HG03097 (cell line): Measurements from ENCODE around the gene C2orf69.

Experiments used
- ATAC-seq: cut with Tn5 transposase; IDR thresholded peaks from one replicate; pipeline ENCODE4 v1.9.1; 2021; ENCODE audit not compliant: unreplicated experiment, low FRiP score

The C2orf69 gene

DNA sequence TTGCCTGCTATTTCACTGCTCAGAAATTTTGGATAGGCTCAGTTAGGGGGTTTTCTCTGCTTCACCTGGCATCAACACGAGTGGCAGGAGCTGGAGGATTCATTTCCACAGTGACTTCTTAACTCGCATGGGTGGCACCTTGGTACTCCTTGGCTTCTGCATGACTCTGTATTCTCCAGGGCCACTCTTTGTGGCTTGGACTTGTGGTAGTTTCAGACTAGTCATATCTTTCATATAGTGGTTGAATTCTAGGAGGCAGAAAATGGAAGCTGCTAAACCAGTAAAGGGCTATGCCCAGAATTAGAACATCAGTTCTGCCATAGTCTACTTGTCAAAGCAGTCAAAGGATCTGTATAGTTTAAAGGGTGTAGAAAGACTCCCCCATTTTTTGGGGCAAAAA lies 51.1 kb downstream of the C2orf69 start:
- no peak for ATAC-seq

DNA sequence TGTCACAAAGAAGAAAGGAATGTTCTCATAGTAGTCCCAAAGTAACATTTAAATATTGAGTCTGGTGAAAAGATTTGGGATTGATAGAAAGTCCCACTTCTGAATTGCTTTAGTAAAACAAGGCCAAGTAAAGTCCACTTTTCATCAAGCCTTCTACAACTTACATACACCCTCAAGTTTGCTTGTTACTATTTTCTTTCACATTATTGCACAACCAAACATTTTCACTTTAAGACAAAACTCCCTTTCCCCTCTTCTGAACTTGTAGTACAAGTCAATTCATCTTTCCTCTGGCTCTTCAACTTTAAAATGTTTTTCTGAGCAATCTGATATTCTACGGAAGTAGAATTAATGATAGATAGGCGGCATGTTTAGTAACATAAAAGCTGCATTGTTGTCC lies 55.3 kb downstream of the C2orf69 start:
- ATAC-seq, result no peak

DNA sequence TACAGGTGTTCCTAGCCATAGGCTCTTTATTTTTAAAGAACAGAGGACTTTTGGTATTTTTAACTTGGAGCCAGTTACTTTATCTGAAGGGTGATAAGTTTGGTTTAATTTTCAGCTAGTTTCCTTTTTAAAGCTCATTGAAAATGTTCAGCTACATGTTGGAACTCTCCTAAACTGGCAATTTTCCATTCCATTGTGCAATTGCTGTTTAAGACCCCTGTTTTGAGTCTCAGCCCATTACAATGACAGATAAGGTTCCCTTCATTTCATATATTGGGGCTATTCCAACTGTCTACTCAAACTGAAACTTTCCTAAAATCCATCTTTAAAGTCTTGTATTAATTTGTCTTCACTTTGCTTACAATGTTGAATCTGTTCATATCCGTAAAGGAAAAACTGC lies 55.9 kb downstream of the C2orf69 start:
- no peak for ATAC-seq

DNA sequence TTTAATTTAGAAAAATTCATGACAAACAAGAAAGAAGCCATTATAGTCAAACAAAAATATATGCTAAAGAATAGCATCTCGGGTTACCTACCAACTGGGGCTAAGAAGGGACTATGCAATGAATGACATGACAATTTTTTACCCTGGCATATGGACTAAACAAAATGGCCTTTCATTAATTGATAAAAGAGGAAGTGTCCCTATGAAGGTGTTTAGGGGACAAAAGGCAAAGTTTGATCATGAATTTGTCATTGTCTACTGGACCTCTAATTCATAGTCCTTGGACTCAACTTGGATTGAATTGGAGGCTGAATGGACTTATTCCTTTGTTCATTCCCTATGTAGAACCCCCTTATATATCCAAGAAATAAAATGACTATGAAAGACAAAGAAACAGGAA lies 57.0 kb downstream of the C2orf69 start:
- ATAC-seq, result no peak

DNA sequence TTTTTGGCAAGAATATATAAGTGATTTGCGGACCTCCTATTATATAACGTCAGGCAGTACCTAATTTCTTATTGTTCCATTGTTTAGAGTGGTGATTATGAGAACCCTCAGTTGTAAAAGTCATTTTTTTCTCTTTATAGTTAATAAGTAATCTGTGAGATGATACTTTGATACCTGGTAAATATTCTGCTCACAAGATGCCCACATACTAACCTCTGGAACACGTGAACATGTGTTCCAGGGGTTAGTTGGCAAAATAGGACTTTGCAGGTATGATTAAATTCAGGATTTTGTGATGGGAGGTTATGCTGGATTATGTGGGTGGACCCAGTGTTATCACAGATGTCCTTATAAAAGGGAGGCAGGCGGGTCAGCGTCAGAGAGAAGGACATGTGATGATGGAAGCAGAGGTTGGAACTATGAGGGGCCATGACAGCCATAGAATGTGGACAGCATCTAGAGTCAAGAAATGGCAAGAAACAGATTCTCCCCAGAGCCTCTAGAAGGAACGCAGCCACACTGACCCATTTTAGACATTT lies 61.1 kb downstream of the C2orf69 start:
- ATAC-seq, result no peak

DNA sequence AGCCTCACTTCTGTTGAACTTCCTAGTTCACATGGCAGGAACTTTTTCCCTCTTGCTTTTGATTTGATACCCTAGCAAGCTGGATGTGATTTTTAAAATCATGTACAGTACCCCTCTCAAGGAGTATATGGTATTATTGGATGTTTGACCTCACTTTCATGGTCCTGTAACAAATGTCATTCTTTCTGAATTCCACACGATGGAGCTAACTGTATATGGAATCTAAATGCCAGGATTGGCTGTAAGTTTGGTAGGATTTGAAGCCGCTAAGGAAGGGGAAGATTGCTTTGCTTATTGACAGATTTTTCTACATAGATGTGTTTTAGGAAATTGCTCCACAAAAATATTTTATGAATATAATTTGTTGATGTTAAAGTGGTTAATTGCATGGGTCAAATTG lies 62.6 kb downstream of the C2orf69 start:
- ATAC-seq, result no peak

DNA sequence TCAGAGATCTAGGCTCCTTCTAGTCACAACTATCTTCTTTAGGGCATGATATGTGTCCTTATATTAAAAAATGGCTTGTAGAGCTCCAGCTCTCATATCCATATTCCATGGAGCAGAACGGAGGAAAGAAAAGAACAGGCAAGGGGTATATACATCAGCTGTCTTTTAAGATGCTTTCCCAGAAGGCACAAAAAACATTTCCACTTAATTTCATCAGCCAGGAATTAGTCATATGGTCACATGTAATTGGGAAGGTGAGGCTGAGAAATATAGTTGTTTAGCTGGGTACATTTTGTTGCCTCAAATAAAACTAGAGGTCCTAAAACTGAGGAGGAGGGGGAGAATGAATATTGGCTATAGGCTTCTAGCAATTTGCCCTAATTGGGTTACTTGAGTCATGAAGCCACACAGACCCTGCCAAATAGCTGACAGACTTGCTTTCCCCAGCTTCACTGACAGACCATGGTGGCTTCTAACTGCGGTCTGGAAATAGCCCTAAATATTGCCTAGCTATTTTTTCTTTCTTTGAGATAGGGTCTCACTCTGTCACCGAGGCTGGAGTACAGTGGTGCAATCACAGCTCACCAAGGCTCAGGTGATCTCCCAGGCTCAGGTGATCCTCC lies 64.3 kb downstream of the C2orf69 start:
- no peak for ATAC-seq
